GM18519 (cell line): ENCODE data around the gene ARHGEF28.

Experiments
- ATAC-seq: cut with Tn5 transposase; IDR thresholded peaks from one replicate; pipeline ENCODE4 v1.9.1; 2021; ENCODE audit warnings: mild to moderate bottlenecking, moderate library complexity; ENCODE audit not compliant: unreplicated experiment, low FRiP score

The ARHGEF28 gene

GRCh38 chr5:73894860-73895259, 268.9 kb downstream of the ARHGEF28 start:
- no peak for ATAC-seq

- no peak for ATAC-seq
Observed at GRCh38 chr5:73895471-73895870, 269.5 kb downstream of the ARHGEF28 start.

- no peak for ATAC-seq
Observed at GRCh38 chr5:73896097-73896496, 270.1 kb downstream of the ARHGEF28 start.

- ATAC-seq, result no peak
Observed at GRCh38 chr5:73896668-73897067, 270.7 kb downstream of the ARHGEF28 start.

- no peak for ATAC-seq
Observed at GRCh38 chr5:73897893-73898292, 271.9 kb downstream of the ARHGEF28 start.

- ATAC-seq, result peak; percentile 84
Observed at GRCh38 chr5:73899055-73899454, 273.1 kb downstream of the ARHGEF28 start.

GRCh38 chr5:73899916-73900315, 273.9 kb downstream of the ARHGEF28 start:
- no peak for ATAC-seq

GRCh38 chr5:73900566-73900965, 274.6 kb downstream of the ARHGEF28 start:
- ATAC-seq, result no peak

GRCh38 chr5:73901043-73901442, 275.0 kb downstream of the ARHGEF28 start:
- no peak for ATAC-seq

- ATAC-seq, result no peak
Observed at GRCh38 chr5:73901455-73901854, 275.5 kb downstream of the ARHGEF28 start.

GRCh38 chr5:73902327-73903051, 276.5 kb downstream of the ARHGEF28 start:
- no peak for ATAC-seq

GRCh38 chr5:73903169-73903568, 277.2 kb downstream of the ARHGEF28 start:
- no peak for ATAC-seq

GRCh38 chr5:73906277-73906676, 280.3 kb downstream of the ARHGEF28 start:
- no peak for ATAC-seq

- no peak for ATAC-seq
Observed at GRCh38 chr5:73907164-73907563, 281.2 kb downstream of the ARHGEF28 start.

- ATAC-seq, result no peak
Observed at GRCh38 chr5:73908395-73908794, 282.4 kb downstream of the ARHGEF28 start.

- ATAC-seq, result no peak
Observed at GRCh38 chr5:73908846-73909245, 282.9 kb downstream of the ARHGEF28 start.

- ATAC-seq, result no peak
Observed at GRCh38 chr5:73909474-73909873, 283.5 kb downstream of the ARHGEF28 start.

- no peak for ATAC-seq
Observed at GRCh38 chr5:73911761-73912393, 285.9 kb downstream of the ARHGEF28 start.

- ATAC-seq, result no peak
Observed at GRCh38 chr5:73912821-73913271, 286.9 kb downstream of the ARHGEF28 start.

GRCh38 chr5:73913971-73914370, 288.0 kb downstream of the ARHGEF28 start:
- ATAC-seq, result no peak

- ATAC-seq, result no peak
Observed at GRCh38 chr5:73915345-73915744, 289.3 kb downstream of the ARHGEF28 start.

- no peak for ATAC-seq
Observed at GRCh38 chr5:73917433-73917832, 291.4 kb downstream of the ARHGEF28 start.
